ENCODE measurements around the gene SIPA1. TPM values are rescaled to one million over a fixed set of nuclear protein-coding genes. Genes with fewer than 3 reads are reported as not detected.

SIPA1 gene
- total and polyA plus RNA-seq, 2 of the 13 experiments (the other 11 are each of a cell fraction or from before 2014, with no cell fraction given): 5.8 to 7.7 TPM

GRCh38 chr11:65616575-65617001, 21.3 kb upstream of the SIPA1 start (continued):
- TF ChIP-seq ZNF205 (CRISPR knock-in tag; IDR thresholded peaks at IDR 0.05) (no peak), TOPORS (CRISPR knock-in tag; IDR thresholded peaks at IDR 0.05) (0 out of 2 replicates have a peak, but pooled peaks have one; percentile 52), KLF11 (CRISPR knock-in tag; IDR thresholded peaks at IDR 0.05) (no peak), SNAI1 (CRISPR knock-in tag; IDR thresholded peaks at IDR 0.05; ENCODE audit: borderline replicate concordance) (no peak), RBFOX2 (IDR thresholded peaks at IDR 0.05; ENCODE audit: low read depth, low read length) (no peak), SCMH1 (CRISPR knock-in tag; IDR thresholded peaks at IDR 0.05; ENCODE audit: borderline replicate concordance) (no peak), RXRA (CRISPR knock-in tag; IDR thresholded peaks at IDR 0.05) (peak; percentile 68), MAZ (IDR thresholded peaks at IDR 0.05; ENCODE audit: borderline replicate concordance, low read depth, low read length) (no peak), MAZ (CRISPR knock-in tag; IDR thresholded peaks at IDR 0.05; ENCODE audit: low read depth) (no peak), ZNF879 (CRISPR knock-in tag; IDR thresholded peaks at IDR 0.05) (no peak), ZNF891 (CRISPR knock-in tag; IDR thresholded peaks at IDR 0.05) (no peak), ZNF678 (CRISPR knock-in tag; IDR thresholded peaks at IDR 0.05) (no peak), SMAD1 (CRISPR knock-in tag; IDR thresholded peaks at IDR 0.05; ENCODE audit: borderline replicate concordance, low read depth) (no peak), ZNF12 (CRISPR knock-in tag; IDR thresholded peaks at IDR 0.05) (no peak), KDM2A (CRISPR knock-in tag; IDR thresholded peaks at IDR 0.05; ENCODE audit: borderline replicate concordance, low read depth) (no peak), FOSL2 (CRISPR knock-in tag; IDR thresholded peaks at IDR 0.05) (0 out of 2 replicates have a peak, but pooled peaks have one; percentile 29), HNRNPK (IDR thresholded peaks at IDR 0.05; ENCODE audit: low read depth, low read length, poor library complexity, severe bottlenecking) (no peak)
- TF ChIP-seq, protein P1, sequence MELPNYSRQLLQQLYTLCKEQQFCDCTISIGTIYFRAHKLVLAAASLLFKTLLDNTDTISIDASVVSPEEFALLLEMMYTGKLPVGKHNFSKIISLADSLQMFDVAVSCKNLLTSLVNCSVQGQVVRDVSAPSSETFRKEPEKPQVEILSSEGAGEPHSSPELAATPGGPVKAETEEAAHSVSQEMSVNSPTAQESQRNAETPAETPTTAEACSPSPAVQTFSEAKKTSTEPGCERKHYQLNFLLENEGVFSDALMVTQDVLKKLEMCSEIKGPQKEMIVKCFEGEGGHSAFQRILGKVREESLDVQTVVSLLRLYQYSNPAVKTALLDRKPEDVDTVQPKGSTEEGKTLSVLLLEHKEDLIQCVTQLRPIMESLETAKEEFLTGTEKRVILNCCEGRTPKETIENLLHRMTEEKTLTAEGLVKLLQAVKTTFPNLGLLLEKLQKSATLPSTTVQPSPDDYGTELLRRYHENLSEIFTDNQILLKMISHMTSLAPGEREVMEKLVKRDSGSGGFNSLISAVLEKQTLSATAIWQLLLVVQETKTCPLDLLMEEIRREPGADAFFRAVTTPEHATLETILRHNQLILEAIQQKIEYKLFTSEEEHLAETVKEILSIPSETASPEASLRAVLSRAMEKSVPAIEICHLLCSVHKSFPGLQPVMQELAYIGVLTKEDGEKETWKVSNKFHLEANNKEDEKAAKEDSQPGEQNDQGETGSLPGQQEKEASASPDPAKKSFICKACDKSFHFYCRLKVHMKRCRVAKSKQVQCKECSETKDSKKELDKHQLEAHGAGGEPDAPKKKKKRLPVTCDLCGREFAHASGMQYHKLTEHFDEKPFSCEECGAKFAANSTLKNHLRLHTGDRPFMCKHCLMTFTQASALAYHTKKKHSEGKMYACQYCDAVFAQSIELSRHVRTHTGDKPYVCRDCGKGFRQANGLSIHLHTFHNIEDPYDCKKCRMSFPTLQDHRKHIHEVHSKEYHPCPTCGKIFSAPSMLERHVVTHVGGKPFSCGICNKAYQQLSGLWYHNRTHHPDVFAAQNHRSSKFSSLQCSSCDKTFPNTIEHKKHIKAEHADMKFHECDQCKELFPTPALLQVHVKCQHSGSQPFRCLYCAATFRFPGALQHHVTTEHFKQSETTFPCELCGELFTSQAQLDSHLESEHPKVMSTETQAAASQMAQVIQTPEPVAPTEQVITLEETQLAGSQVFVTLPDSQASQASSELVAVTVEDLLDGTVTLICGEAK (IDR thresholded peaks at IDR 0.05): no peak
- TF ChIP-seq, protein P1 (CRISPR knock-in tag; IDR thresholded peaks at IDR 0.05): no peak
- TF ChIP-seq, protein P2, sequence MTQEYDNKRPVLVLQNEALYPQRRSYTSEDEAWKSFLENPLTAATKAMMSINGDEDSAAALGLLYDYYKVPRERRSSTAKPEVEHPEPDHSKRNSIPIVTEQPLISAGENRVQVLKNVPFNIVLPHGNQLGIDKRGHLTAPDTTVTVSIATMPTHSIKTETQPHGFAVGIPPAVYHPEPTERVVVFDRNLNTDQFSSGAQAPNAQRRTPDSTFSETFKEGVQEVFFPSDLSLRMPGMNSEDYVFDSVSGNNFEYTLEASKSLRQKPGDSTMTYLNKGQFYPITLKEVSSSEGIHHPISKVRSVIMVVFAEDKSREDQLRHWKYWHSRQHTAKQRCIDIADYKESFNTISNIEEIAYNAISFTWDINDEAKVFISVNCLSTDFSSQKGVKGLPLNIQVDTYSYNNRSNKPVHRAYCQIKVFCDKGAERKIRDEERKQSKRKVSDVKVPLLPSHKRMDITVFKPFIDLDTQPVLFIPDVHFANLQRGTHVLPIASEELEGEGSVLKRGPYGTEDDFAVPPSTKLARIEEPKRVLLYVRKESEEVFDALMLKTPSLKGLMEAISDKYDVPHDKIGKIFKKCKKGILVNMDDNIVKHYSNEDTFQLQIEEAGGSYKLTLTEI (CRISPR knock-in tag; conservative IDR thresholded peaks at IDR 0.05): no peak
- TF ChIP-seq, protein P3, sequence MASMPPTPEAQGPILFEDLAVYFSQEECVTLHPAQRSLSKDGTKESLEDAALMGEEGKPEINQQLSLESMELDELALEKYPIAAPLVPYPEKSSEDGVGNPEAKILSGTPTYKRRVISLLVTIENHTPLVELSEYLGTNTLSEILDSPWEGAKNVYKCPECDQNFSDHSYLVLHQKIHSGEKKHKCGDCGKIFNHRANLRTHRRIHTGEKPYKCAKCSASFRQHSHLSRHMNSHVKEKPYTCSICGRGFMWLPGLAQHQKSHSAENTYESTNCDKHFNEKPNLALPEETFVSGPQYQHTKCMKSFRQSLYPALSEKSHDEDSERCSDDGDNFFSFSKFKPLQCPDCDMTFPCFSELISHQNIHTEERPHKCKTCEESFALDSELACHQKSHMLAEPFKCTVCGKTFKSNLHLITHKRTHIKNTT (CRISPR knock-in tag; IDR thresholded peaks at IDR 0.05): no peak
